HG03064 (cell line): ENCODE data around the gene CDYL2.
A peak's percentile ranks its signal among the peaks of the same experiment; 100 is the strongest.

Experiments used
- ATAC-seq: cut with Tn5 transposase; IDR thresholded peaks from one replicate; pipeline ENCODE4 v1.9.1; 2021; ENCODE audit warnings: low read depth; ENCODE audit not compliant: unreplicated experiment

The CDYL2 gene

DNA sequence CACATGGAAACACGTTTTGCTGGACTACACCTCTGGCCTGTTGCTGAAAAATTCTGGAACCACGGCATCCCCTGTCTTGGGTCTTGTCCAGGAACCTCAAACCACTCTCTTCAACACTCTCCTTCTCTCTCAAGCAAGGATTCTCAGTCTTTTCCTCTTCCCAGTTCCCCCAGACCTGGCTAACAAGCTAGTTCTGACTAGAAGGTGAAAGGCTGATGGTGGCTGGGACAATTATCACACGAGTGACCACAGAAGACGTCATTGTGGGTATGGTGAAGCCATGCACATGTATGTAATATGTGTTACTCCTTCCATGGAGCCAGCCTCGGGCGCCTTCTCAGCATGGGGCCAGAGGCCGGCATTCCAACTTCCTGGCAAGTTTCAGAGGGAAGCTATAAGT lies 123.0 kb downstream of the CDYL2 start:
- no peak for ATAC-seq

DNA sequence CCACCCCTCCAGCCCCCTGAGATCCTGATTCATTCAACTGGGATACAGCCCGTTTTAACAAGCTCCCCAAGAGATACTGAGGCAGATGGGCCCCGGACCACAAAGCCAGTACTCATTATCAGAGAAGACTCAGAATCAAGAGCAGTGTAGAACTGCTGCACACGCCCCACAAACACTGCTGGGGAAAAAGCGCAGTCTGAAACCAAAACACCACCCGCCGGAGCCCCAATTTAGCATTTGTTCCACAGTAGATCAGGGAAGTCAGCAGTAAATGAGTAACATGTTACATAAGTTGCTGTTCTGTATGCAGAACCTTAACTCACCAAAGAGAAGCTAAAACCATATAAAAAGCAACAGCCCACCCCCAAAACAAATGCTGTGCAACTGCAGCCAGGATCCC lies 123.6 kb downstream of the CDYL2 start:
- ATAC-seq, result no peak

GRCh38 chr16:80680046-80680445 lies 124.4 kb downstream of the CDYL2 start:
- no peak for ATAC-seq

GRCh38 chr16:80674884-80675283 lies 129.5 kb downstream of the CDYL2 start:
- ATAC-seq, result no peak

GRCh38 chr16:80672379-80672778 lies 132.0 kb downstream of the CDYL2 start:
- ATAC-seq, result no peak

DNA sequence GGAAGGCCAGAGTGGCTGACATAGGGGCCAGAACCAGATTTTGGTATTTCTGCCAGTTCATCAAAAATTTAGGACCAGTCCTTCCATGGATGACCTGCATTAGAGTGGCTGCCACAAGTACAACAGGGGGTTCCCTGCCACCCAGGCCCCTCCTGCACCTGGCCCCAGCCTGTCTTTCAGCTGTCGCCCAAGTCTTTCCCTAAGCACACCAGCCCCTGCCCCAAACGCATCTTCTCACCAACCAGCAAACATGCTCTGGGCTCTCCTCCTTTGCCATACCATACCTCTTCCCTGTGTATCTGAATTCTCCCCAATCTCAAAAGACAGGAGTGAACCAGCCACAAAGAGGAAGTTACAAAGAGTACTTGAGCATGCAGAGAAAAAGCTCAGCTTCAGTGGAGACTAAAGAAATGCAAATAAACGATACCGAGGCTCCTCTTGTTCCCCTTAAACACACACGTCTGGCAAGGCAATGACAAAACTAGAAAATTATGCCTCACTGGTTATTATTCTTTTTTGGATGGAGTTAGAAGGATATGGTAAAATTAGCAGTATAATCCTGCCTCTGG lies 133.0 kb downstream of the CDYL2 start:
- ATAC-seq, result peak; percentile 55

DNA sequence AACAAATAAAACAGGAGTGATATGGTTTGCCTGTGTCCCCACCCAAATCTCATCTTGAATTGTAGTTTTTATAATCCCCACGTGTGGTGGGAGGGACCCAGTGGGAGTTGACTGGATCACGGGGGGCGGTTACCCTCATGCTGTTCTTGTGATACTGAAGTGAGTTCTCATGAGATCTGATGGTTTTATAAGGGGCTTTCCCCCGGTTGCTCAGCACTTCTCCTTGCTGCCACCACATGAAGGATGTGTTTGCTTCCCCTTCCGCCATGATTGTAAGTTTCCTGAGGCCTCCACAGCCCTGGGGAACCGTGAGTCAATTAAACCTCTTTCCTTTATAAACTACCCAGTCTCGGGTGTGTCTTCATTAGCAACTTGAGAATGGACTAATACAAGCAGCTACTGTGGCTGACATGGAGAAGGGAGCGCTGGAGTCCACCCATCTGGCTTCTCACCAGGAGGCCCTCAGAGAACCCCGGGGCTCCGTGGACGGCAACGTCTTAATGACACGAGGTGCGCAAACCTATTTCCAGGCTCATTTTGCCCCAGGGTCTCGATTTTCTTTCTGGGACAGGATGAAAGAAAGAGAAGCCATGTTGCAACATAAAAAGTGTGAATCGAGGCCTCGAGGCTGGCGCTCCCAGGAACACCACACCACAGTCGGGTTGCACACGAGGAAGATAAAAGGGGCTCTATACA lies 134.1 kb downstream of the CDYL2 start:
- ATAC-seq, result no peak

- ATAC-seq, result no peak
Observed at GRCh38 chr16:80669673-80670072, 134.7 kb downstream of the CDYL2 start.

DNA sequence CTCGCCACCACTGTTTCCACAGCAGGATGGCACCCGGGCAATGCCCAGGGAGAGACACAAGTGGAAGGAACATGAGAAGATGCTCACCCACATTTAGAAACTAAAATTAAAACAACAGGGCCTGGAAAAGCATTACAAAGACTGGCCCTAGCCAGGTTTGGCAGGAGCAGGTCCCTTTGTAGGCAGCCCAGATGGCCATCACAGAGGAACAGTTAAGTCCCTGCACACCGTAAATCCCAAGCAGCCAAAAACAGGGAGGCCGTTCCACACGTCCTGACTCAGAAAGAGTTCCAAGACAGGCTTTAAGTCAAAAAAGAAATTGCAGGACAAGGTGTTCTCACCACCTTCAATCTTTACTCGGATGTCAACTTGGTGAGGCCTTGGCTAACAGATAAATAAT lies 136.5 kb downstream of the CDYL2 start:
- ATAC-seq, result no peak

DNA sequence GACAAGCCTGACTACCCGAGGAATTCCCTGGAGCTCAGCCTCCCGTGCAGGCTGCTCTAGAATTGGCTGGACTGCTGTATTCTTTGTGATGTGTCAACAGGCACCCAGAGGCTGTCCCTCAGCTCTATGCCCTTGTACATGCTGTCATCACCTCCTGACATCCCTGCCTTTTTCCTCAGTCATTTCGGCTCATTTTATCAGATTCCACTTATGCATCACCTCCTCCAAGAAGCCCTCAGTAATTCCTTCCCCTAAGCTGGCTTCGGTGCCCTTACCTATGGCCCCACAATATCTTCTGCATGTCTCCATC lies 137.2 kb downstream of the CDYL2 start:
- no peak for ATAC-seq

- no peak for ATAC-seq
Observed at GRCh38 chr16:80666378-80667250, 137.8 kb downstream of the CDYL2 start.

GRCh38 chr16:80665356-80665755 lies 139.0 kb downstream of the CDYL2 start:
- no peak for ATAC-seq

DNA sequence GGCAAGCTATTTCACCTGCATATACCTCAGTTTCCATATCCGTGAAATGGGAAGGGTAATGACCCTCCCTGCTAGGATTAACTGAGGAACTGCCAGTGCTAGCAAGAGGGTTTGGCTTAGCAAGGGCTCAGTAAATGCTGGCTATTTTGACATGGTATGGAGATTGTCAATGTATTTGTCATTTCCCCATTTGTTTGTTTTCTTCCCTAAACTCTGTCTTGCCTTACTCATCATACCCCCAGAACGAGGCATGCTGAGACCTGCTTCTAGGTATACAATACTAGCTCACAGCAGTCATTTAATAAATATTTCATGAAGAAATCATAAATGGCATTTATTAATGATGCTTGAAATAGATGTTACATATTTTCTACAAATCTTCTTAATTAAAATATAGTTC lies 139.6 kb downstream of the CDYL2 start:
- no peak for ATAC-seq

- ATAC-seq, result no peak
Observed at GRCh38 chr16:80664226-80664625, 140.2 kb downstream of the CDYL2 start.

- ATAC-seq, result no peak
Observed at GRCh38 chr16:80663078-80663477, 141.3 kb downstream of the CDYL2 start.

DNA sequence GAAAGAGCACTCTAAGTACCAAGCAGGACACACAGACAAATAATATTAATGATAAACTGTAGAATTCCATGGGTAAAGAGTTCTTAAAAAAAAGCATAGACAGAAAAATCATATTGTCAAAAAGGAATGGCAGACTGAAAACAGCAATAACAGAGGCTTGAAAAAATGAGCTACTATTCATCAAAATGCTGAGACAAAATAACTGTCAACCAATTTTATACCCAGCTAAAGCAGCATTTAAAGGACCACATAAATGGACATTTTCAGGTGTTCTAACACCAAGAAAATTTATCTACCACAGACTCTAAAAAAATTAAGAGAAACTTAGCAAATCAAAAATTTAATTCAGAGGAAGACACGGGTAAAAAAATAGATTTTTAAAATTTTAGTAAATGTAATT lies 144.5 kb downstream of the CDYL2 start:
- no peak for ATAC-seq

- peak; percentile 95 for ATAC-seq
Observed at GRCh38 chr16:80656711-80657150, 147.7 kb downstream of the CDYL2 start.

- no peak for ATAC-seq
Observed at GRCh38 chr16:80656161-80656560, 148.2 kb downstream of the CDYL2 start.

DNA sequence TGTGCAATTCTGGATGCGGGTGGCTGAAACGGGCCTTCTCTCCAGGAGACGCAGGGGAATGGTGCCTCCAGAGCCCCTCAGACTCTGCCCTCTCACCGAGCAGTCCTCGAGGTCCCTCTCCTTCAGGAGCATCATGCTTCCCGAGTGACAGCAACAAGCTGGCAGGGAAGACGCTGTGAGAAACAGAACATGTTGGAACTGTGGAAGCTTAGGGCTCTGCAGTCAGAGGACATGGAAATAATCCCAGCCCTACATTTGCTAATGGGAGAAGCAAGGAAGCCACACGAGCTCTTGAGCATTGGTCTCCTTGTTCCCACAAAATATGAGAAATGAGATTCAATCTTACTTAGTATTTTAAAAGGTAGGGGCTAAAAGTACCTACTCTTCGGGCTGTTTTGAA lies 148.6 kb downstream of the CDYL2 start:
- ATAC-seq, result no peak

DNA sequence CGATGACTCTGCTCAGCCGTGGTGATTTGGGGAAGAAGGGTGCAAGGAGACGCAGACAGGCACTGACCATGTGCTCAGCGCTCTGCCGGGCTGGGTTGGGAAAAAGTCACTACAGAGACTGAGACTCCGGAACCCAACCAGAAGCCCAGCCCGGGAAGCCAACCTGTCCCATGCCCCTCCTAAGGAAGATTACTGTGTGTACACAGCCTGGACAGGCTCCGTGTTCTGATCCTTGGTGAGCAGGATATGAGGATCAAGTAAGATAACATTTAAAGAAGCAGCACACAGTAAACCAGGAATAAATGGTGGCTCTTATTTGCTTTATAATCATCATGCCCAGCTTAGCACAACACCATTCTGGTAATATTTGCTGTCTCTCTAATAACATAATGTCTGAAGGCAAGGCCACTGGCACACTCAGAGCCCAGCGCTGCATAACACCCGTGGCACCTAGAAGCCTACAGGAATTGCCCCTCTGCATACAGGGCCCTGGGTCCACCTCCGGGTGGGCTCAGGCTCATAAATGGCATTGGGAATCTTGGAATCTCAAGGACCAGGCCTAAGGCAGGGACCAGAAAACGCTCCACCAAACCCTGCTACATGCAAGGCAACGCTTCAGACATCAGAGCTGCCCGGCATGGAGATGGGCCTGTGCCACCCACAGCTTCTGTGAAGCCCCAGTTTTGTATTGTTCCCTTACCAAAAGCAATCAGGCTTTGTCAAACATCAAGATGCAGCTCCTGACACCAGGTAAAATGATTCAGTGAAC lies 150.1 kb downstream of the CDYL2 start:
- ATAC-seq, result no peak

- no peak for ATAC-seq
Observed at GRCh38 chr16:80652441-80652840, 152.0 kb downstream of the CDYL2 start.
